PC-3 (cell line): ENCODE results near the gene TMTC2.

Source experiments
- EZH2 ChIP-seq: fragments of 300-600 bp; sonication (generic); IDR thresholded peaks from one replicate; pipeline ENCODE4 v1.6.1; 2017; ENCODE audit warnings: antibody characterized with exemption, mild to moderate bottlenecking, low read length; ENCODE audit not compliant: unreplicated experiment
- EZH2phosphoT487 ChIP-seq: fragments of 300-600 bp; sonication (generic); IDR thresholded peaks from 2 replicates; pipeline ENCODE4 v1.6.1; 2018; ENCODE audit warnings: mild to moderate bottlenecking, antibody characterized with exemption, low read length, borderline replicate concordance
- TF ChIP-seq, protein P1 (sequence below): fragments of 300-600 bp; sonication (generic); conservative IDR thresholded peaks from 2 replicates; pipeline ENCODE4 v1.5.1; 2017; ENCODE audit warnings: antibody characterized with exemption, low read depth, mild to moderate bottlenecking, low read length

- no peak for TF ChIP-seq EZH2phosphoT487
- TF ChIP-seq, protein P1, sequence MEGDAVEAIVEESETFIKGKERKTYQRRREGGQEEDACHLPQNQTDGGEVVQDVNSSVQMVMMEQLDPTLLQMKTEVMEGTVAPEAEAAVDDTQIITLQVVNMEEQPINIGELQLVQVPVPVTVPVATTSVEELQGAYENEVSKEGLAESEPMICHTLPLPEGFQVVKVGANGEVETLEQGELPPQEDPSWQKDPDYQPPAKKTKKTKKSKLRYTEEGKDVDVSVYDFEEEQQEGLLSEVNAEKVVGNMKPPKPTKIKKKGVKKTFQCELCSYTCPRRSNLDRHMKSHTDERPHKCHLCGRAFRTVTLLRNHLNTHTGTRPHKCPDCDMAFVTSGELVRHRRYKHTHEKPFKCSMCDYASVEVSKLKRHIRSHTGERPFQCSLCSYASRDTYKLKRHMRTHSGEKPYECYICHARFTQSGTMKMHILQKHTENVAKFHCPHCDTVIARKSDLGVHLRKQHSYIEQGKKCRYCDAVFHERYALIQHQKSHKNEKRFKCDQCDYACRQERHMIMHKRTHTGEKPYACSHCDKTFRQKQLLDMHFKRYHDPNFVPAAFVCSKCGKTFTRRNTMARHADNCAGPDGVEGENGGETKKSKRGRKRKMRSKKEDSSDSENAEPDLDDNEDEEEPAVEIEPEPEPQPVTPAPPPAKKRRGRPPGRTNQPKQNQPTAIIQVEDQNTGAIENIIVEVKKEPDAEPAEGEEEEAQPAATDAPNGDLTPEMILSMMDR, result no peak
- no peak for TF ChIP-seq EZH2
Observed at GRCh38 chr12:83168751-83169150, 482.0 kb downstream of the TMTC2 start.
